Hepatocyte (in vitro differentiated cells): ENCODE measurements around the gene CENPK. TPM values are rescaled to one million over a fixed set of nuclear protein-coding genes. Genes with fewer than 3 reads are reported as not detected.
A peak's percentile ranks its signal among the peaks of the same experiment; 100 is the strongest.

Experiments used
- DNase-seq: peaks from one replicate; pipeline ENCODE4 v3.0.0-alpha.2; 2016; ENCODE audit warnings: low spot score
- H2AFZ ChIP-seq: fragments of 200-600 bp; sonication (generic); 2 replicates; pipeline ENCODE4 v1.6.0; 2016; ENCODE audit warnings: antibody characterized with exemption, mild to moderate bottlenecking
- H3K27ac ChIP-seq: fragments of 200-600 bp; sonication (generic); 2 replicates; pipeline ENCODE4 v1.5.1; 2016; ENCODE audit warnings: mild to moderate bottlenecking
- H3K27me3 ChIP-seq: fragments of 200-600 bp; sonication (generic); 2 replicates; pipeline ENCODE4 v1.6.1; 2016
- H3K36me3 ChIP-seq: fragments of 200-600 bp; sonication (generic); replicated peaks from 2 replicates; pipeline ENCODE4 v1.5.1; 2016; ENCODE audit warnings: low read depth; ENCODE audit not compliant: insufficient read depth
- H3K4me1 ChIP-seq: fragments of 200-600 bp; sonication (generic); 2 replicates; pipeline ENCODE4 v1.5.1; 2016; ENCODE audit warnings: mild to moderate bottlenecking, moderate library complexity; ENCODE audit not compliant: insufficient read depth
- H3K4me2 ChIP-seq: fragments of 200-600 bp; sonication (generic); 2 replicates; pipeline ENCODE4 v1.6.0; 2016
- H3K4me3 ChIP-seq: fragments of 200-600 bp; sonication (generic); 2 replicates; pipeline ENCODE4 v1.5.1; 2016; ENCODE audit warnings: mild to moderate bottlenecking
- H3K79me2 ChIP-seq: fragments of 200-600 bp; sonication (generic); 2 replicates; pipeline ENCODE4 v1.6.0; 2017; ENCODE audit warnings: mild to moderate bottlenecking
- H3K9me2 ChIP-seq: fragments of 200-600 bp; sonication (generic); replicated peaks from 2 replicates; pipeline ENCODE4 v1.6.0; 2017; ENCODE audit warnings: mild to moderate bottlenecking; ENCODE audit not compliant: insufficient read depth
- H3K9me3 ChIP-seq: fragments of 200-600 bp; sonication (generic); 2 replicates; pipeline ENCODE4 v1.5.1; 2016; ENCODE audit warnings: low read depth, mild to moderate bottlenecking
- H4K20me1 ChIP-seq: fragments of 200-600 bp; sonication (generic); 2 replicates; pipeline ENCODE4 v1.6.0; 2016; ENCODE audit warnings: mild to moderate bottlenecking; ENCODE audit not compliant: insufficient read depth, poor library complexity, severe bottlenecking
- CTCF ChIP-seq: fragments of 200-600 bp; sonication (generic); IDR thresholded peaks from 2 replicates; pipeline ENCODE4 v1.5.1; 2016; ENCODE audit warnings: antibody characterized with exemption, mild to moderate bottlenecking; ENCODE audit not compliant: poor library complexity
- EZH2 ChIP-seq: fragments of 200-600 bp; sonication (generic); IDR thresholded peaks from 2 replicates; pipeline ENCODE4 v1.6.1; 2016; ENCODE audit warnings: antibody characterized with exemption, mild to moderate bottlenecking, borderline replicate concordance
- EZH2phosphoT487 ChIP-seq: fragments of 200-600 bp; sonication (generic); IDR thresholded peaks from one replicate; pipeline ENCODE4 v1.6.1; 2018; ENCODE audit warnings: antibody characterized with exemption, mild to moderate bottlenecking, low read depth, moderate library complexity; ENCODE audit not compliant: unreplicated experiment, severe bottlenecking
- whole genome bisulfite sequencing: methylation state at CpG from one replicate; pipeline ENCODE4 v1.1.6; 2016; ENCODE audit warnings: low lambda C conversion rate; ENCODE audit errors: missing lambda C conversion rate; 5-methylcytosine and 5-hydroxymethylcytosine counted together
- polyA plus RNA-seq: library from polyadenylated mRNA; unstranded; fragments of >200 nt; fragmentation: Nextera tagmentation; extraction: Ambion mirVana; gene quantifications from 2 replicates; pipeline ENCODE4 v1.2.1, GENCODE V29; 2016
- total RNA-seq: library from RNA; depleted of rRNA; stranded (reverse); fragments of >200 nt; gene quantifications from 2 replicates; pipeline ENCODE4 v1.2.3, GENCODE V29; 2014

Gene CENPK
- total and polyA plus RNA-seq, 2 experiments from 2014 or later = 11.4 to 15.5 TPM

GRCh38 chr5:65566505-65566904 is 3.5 kb upstream of the CENPK start:
- no peaks in the 10 kb centered on the region for H3K27me3 ChIP-seq
- TF ChIP-seq CTCF (no peak), EZH2 (no peak), EZH2phosphoT487 (no peak)
- H3K27ac ChIP-seq = no peak overlapping the region
- no peak overlapping the region for H2AFZ ChIP-seq
- H3K4me2 ChIP-seq = no peak overlapping the region
- no peaks in the 10 kb centered on the region for H4K20me1 ChIP-seq
- H3K36me3 ChIP-seq = no peaks in the 10 kb centered on the region
- H3K9me3 ChIP-seq = no peaks in the 10 kb centered on the region
- no peak for DNase-seq
- no peaks in the 10 kb centered on the region for H3K9me2 ChIP-seq
- H3K4me3 ChIP-seq = no peak overlapping the region
- WGBS = 89% methylated on average over 5 of the region's 5 CpGs
- peaks cover 57% of the 10 kb centered on the region for H3K79me2 ChIP-seq
- H3K4me1 ChIP-seq = peaks cover 6% of the 10 kb centered on the region

DNA sequence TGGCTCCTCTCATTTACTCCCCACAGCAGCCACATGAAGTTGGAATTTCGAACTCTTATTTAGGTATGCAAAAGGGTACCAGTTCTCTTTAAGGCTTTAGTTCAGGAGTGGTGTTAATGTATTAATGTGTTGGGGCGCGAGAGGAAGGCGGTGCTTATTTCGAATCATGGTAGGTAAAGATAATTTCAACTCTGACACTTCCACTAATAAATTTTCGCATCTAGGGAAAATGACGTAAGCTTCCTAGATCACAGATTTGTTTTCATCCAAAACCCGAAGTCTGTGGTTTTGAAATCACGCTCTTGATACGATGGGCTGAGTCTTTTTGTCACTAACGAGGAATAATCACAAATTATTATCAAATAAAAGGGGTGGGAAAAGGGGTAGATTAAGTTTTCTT is 809 bp upstream of the CENPK start:
- 33% methylated on average over 11 of the region's 11 CpGs for WGBS
- H2AFZ ChIP-seq = peak overlapping the region; percentile 84
- peak overlapping the region; percentile 93 for H3K27ac ChIP-seq

DNA sequence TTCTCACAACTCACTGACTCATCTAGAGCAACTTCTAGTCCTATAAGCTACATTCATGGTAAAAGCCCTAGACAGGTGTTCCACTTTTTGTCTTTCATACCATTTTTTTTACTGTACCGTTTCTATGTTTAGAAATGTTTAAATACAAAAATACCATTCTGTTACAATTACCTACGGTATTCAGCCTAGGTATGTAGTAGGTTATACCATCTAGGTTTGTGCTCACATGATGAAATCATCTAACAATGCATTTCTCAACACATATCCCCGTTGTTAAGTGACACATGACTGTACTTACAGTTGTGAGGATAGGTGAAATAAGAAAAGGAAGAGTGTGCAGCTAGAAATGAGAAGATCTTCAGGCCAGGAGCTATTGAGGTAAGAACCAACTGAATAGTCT is 6.2 kb downstream of the CENPK start:
- no peak for TF ChIP-seq EZH2
- TF ChIP-seq EZH2phosphoT487 = no peak
- no peak for TF ChIP-seq CTCF
- Histone ChIP-seq H3K4me3 (no peak overlapping the region), H3K9me2 (no peaks in the 10 kb centered on the region), H3K4me1 (no peaks in the 10 kb centered on the region), H3K4me2 (no peak overlapping the region), H4K20me1 (no peaks in the 10 kb centered on the region), H3K79me2 (peaks cover 6% of the 10 kb centered on the region), H3K27ac (no peak overlapping the region), H2AFZ (no peak overlapping the region), H3K9me3 (no peaks in the 10 kb centered on the region), H3K36me3 (no peaks in the 10 kb centered on the region), H3K27me3 (no peaks in the 10 kb centered on the region)
- WGBS = 95% methylated on average over 3 of the region's 3 CpGs
- DNase-seq = no peak

More for the DNA sequence above, 809 bp upstream of the CENPK start:
- peaks cover 58% of the 10 kb centered on the region for H3K79me2 ChIP-seq
- H3K27me3 ChIP-seq = no peaks in the 10 kb centered on the region
- TF ChIP-seq EZH2 (no peak), EZH2phosphoT487 (no peak)
- DNase-seq = no peak
- H3K4me1 ChIP-seq = peaks cover 6% of the 10 kb centered on the region
- H3K4me2 ChIP-seq = peak overlapping the region; percentile 80
- H3K36me3 ChIP-seq = no peaks in the 10 kb centered on the region
- H3K9me2 ChIP-seq = no peaks in the 10 kb centered on the region
- H3K4me3 ChIP-seq = peak overlapping the region; percentile 22
- H4K20me1 ChIP-seq = no peaks in the 10 kb centered on the region
- H3K9me3 ChIP-seq = no peaks in the 10 kb centered on the region

- TF ChIP-seq EZH2 (no peak), CTCF (no peak), EZH2phosphoT487 (no peak)
- Histone ChIP-seq H3K4me1 (no peaks in the 10 kb centered on the region), H3K4me2 (no peak overlapping the region), H3K9me3 (no peaks in the 10 kb centered on the region), H3K36me3 (no peaks in the 10 kb centered on the region), H3K4me3 (no peak overlapping the region), H3K27ac (no peak overlapping the region), H2AFZ (no peak overlapping the region), H3K27me3 (no peaks in the 10 kb centered on the region), H3K79me2 (peaks cover 3% of the 10 kb centered on the region), H3K9me2 (no peaks in the 10 kb centered on the region), H4K20me1 (no peaks in the 10 kb centered on the region)
- DNase-seq = no peak
- 94% methylated on average over 2 of the region's 2 CpGs for WGBS
Measured at GRCh38 chr5:65556181-65556580, 6.8 kb downstream of the CENPK start.
